SK-N-SH (cell line): Measurements from ENCODE around the gene BCL2A1. TPM values are rescaled to one million over a fixed set of nuclear protein-coding genes. Genes with fewer than 3 reads are reported as not detected.

Source experiments
- CTCF ChIA-PET: fragments of 300-600, 350-600 bp; formaldehyde crosslinking; extraction: SDS; loops from one replicate; lab custom pipeline; 2021; lab: Yijun Ruan, JAX
- POLR2A ChIA-PET: fragments of 350-600 bp; sonication (Branson Sonifier 250); formaldehyde crosslinking; extraction: SDS; loops from one replicate; lab custom pipeline; 2020; ENCODE audit warnings: antibody characterized with exemption, inconsistent platforms; lab: Yijun Ruan, JAX
- DNase-seq: peaks from one replicate; pipeline ENCODE4 v3.0.0; 2012
- H2AFZ ChIP-seq: fragments of 200-600 bp; sonication (generic); 2 replicates; pipeline ENCODE4 v1.8.1; 2016; ENCODE audit warnings: antibody characterized with exemption, mild to moderate bottlenecking, low read depth
- H3F3A ChIP-seq: fragments of 200-600 bp; sonication (generic); replicated peaks from 2 replicates; pipeline ENCODE3; 2016; ENCODE audit warnings: antibody characterized with exemption, mild to moderate bottlenecking; ENCODE audit not compliant: insufficient read depth
- H3K27ac ChIP-seq, 2 experiments: fragments of 200-500 bp in 1 of 2; fragments of 200-600 bp in 1 of 2; sonication (Bioruptor generic) in 1 of 2; sonication (generic), shearing (Covaris generic) in 1 of 2; 2 replicates each; pipeline versions ENCODE4 v1.5.1 to v1.6.1; 2014 to 2016; ENCODE audit warnings: low read depth in 2 of 2, inconsistent platforms in 1 of 2, low read length in 1 of 2, mild to moderate bottlenecking in 1 of 2, mixed read lengths in 1 of 2
- H3K27me3 ChIP-seq: fragments of 200-600 bp; sonication (generic), shearing (Covaris generic); 2 replicates; pipeline ENCODE4 v1.6.1; 2016; ENCODE audit warnings: mixed run types; ENCODE audit not compliant: insufficient read depth
- H3K36me3 ChIP-seq, 2 experiments: fragments of 200-500 bp in 1 of 2; fragments of 200-600 bp in 1 of 2; sonication (Bioruptor generic) in 1 of 2; sonication (generic) in 1 of 2; replicated peaks in 1 of 2; 2 replicates each; pipeline versions ENCODE3 to v1.5.1; 2014 to 2016; ENCODE audit warnings: low read length in 1 of 2, mild to moderate bottlenecking in 1 of 2; ENCODE audit not compliant: insufficient read depth in 2 of 2, control insufficient read depth in 1 of 2
- H3K4me1 ChIP-seq, 2 experiments: fragments of 200-500 bp in 1 of 2; fragments of 200-600 bp in 1 of 2; sonication (Bioruptor generic) in 1 of 2; sonication (generic), shearing (Covaris generic) in 1 of 2; 2 replicates each; pipeline versions ENCODE4 v1.5.1 to v1.6.1; 2014 to 2016; ENCODE audit warnings: low read depth in 1 of 2, low read length in 1 of 2, mixed run types in 1 of 2; ENCODE audit not compliant: insufficient read depth in 2 of 2, control insufficient read depth in 1 of 2
- H3K4me2 ChIP-seq: fragments of 200-600 bp; sonication (generic), shearing (Covaris generic); 2 replicates; pipeline ENCODE4 v1.6.1; 2017; ENCODE audit warnings: mixed run types
- H3K4me3 ChIP-seq, 2 experiments: fragments of 200-500 bp in 1 of 2; fragments of 200-600 bp in 1 of 2; sonication (Bioruptor generic) in 1 of 2; sonication (generic), shearing (Covaris generic) in 1 of 2; 2 replicates each; pipeline versions ENCODE4 v1.5.1 to v1.8.1; 2014 to 2016; ENCODE audit warnings: low read depth in 2 of 2, inconsistent platforms in 1 of 2, low read length in 1 of 2, mild to moderate bottlenecking in 1 of 2, mixed read lengths in 1 of 2, moderate library complexity in 1 of 2
- H3K79me2 ChIP-seq: fragments of 200-600 bp; sonication (generic); 2 replicates; pipeline ENCODE4 v1.8.1; 2017; ENCODE audit warnings: mild to moderate bottlenecking; ENCODE audit not compliant: insufficient read depth
- H3K9ac ChIP-seq: fragments of 200-600 bp; sonication (generic); 2 replicates; pipeline ENCODE4 v1.6.1; 2017; ENCODE audit warnings: mixed run types
- H3K9me2 ChIP-seq: fragments of 200-600 bp; sonication (generic); 2 replicates; pipeline ENCODE4 v1.6.1; 2017; ENCODE audit warnings: mixed run types
- H3K9me3 ChIP-seq: fragments of 200-600 bp; sonication (generic); 2 replicates; pipeline ENCODE4 v1.6.1; 2017; ENCODE audit warnings: mixed run types, mild to moderate bottlenecking, moderate library complexity
- H4K20me1 ChIP-seq: fragments of 200-600 bp; sonication (generic); 2 replicates; pipeline ENCODE4 v1.6.1; 2017; ENCODE audit warnings: mild to moderate bottlenecking, mixed run types; ENCODE audit not compliant: insufficient read depth
- CHD2 ChIP-seq: fragments of 150-350 bp; IDR thresholded peaks from 2 replicates; pipeline ENCODE4 v1.6.1; 2018; ENCODE audit warnings: low read length; ENCODE audit not compliant: partially characterized antibody
- CTCF ChIP-seq: fragments of 200-600 bp; sonication (generic); IDR thresholded peaks from 2 replicates; pipeline ENCODE4 v1.6.1; 2017; ENCODE audit warnings: antibody characterized with exemption, mild to moderate bottlenecking, moderate library complexity
- ELF1 ChIP-seq: IDR thresholded peaks from 2 replicates; pipeline ENCODE4 v1.4.0; 2012
- EP300 ChIP-seq, 2 experiments: IDR thresholded peaks; 2 replicates each; pipeline versions ENCODE4 v1.4.0 to v1.6.1; 2012; ENCODE audit warnings: borderline replicate concordance in 1 of 2, low read depth in 1 of 2, low read length in 1 of 2
- EZH2phosphoT487 ChIP-seq: fragments of 200-600 bp; sonication (generic); IDR thresholded peaks from 2 replicates; pipeline ENCODE4 v1.6.1; 2017; ENCODE audit warnings: low read depth, mixed run types, mild to moderate bottlenecking, antibody characterized with exemption, moderate library complexity, borderline replicate concordance
- FOSL2 ChIP-seq: IDR thresholded peaks from 2 replicates; pipeline ENCODE4 v1.4.0; 2012; ENCODE audit warnings: low read depth, mild to moderate bottlenecking, moderate library complexity, borderline replicate concordance
- FOXJ3 ChIP-seq: sonication (generic); formaldehyde crosslinking; IDR thresholded peaks from 2 replicates; pipeline ENCODE4 v1.5.1; 2020; ENCODE audit warnings: mild to moderate bottlenecking, missing genetic modification reagents
- FOXM1 ChIP-seq: IDR thresholded peaks from 2 replicates; pipeline ENCODE4 v1.4.0; 2012; ENCODE audit warnings: low read depth, mild to moderate bottlenecking
- GATA2 ChIP-seq: sonication (generic); formaldehyde crosslinking; IDR thresholded peaks from 2 replicates; pipeline ENCODE4 v1.5.0; 2020; ENCODE audit warnings: mild to moderate bottlenecking, missing genetic modification reagents
- IRF3 ChIP-seq: fragments of 150-350 bp; IDR thresholded peaks from 2 replicates; pipeline ENCODE4 v1.6.1; 2016; ENCODE audit warnings: mild to moderate bottlenecking, low read depth, low read length
- MAX ChIP-seq: IDR thresholded peaks from 2 replicates; pipeline ENCODE4 v1.4.0; 2012; ENCODE audit warnings: low read depth
- MEF2A ChIP-seq: IDR thresholded peaks from 2 replicates; pipeline ENCODE4 v1.4.0; 2012; ENCODE audit warnings: low read depth, borderline replicate concordance
- MXI1 ChIP-seq: IDR thresholded peaks from 2 replicates; pipeline ENCODE4 v1.6.1; 2012; ENCODE audit warnings: mild to moderate bottlenecking, low read depth, low read length, improper control_type of control experiment
- RCOR1 ChIP-seq: fragments of 150-350 bp; IDR thresholded peaks from 2 replicates; pipeline ENCODE4 v1.6.1; 2017; ENCODE audit warnings: antibody characterized with exemption, low read length
- SMC3 ChIP-seq: IDR thresholded peaks from 2 replicates; pipeline ENCODE4 v1.6.1; 2012; ENCODE audit warnings: low read depth, low read length, improper control_type of control experiment
- TAF1 ChIP-seq: IDR thresholded peaks from 2 replicates; pipeline ENCODE4 v1.6.1; 2012; ENCODE audit warnings: low read depth, mild to moderate bottlenecking, low read length, moderate library complexity, borderline replicate concordance
- USF1 ChIP-seq: IDR thresholded peaks from 2 replicates; pipeline ENCODE4 v1.4.0; 2012; ENCODE audit warnings: low read depth, borderline replicate concordance
- YY1 ChIP-seq: IDR thresholded peaks from 2 replicates; pipeline ENCODE4 v1.4.0; 2012; ENCODE audit warnings: low read depth, mild to moderate bottlenecking
- ZBTB33 ChIP-seq: IDR thresholded peaks from 2 replicates; pipeline ENCODE4 v1.4.0; 2012; ENCODE audit warnings: low read depth, borderline replicate concordance
- WGBS: methylation state at CpG from one replicate; pipeline ENCODE4 v1.1.6; 2017; ENCODE audit warnings: low lambda C conversion rate; 5-methylcytosine and 5-hydroxymethylcytosine counted together
- polyA plus RNA-seq, 3 experiments: library from polyadenylated mRNA; depleted of rRNA; stranded (reverse); fragments of >200 nt; gene quantifications; 2 replicates each; pipeline ENCODE4 v1.2.3, GENCODE V29; 2012

BCL2A1 gene
- polyA plus RNA-seq, 1 of the 3 experiments (the other 2 are of a cell fraction) = 0.08 TPM

GRCh38 chr15:79930516-79930915 is 40.5 kb downstream of the BCL2A1 start:
- Histone ChIP-seq H3K36me3 (no peaks in the 10 kb centered on the region), H3K4me2 (no peak overlapping the region), H3K9me2 (no peaks in the 10 kb centered on the region), H3F3A (no peaks in the 10 kb centered on the region), H3K9ac (no peak overlapping the region), H3K9me3 (no peaks in the 10 kb centered on the region), H2AFZ (no peak overlapping the region), H3K4me3 (no peak overlapping the region), H3K4me1 (no peaks in the 10 kb centered on the region), H3K79me2 (no peaks in the 10 kb centered on the region), H3K27me3 (no peaks in the 10 kb centered on the region), H3K27ac (no peak overlapping the region), H4K20me1 (no peaks in the 10 kb centered on the region)
- CTCF ChIA-PET = interaction anchor here (0.9 kb wide), 1 partner anchor 63 kb away, joined by 3 read pairs; no protein-coding TSS in a partner anchor
- WGBS = 81% methylated on average over 5 of the region's 5 CpGs
- TF ChIP-seq MEF2A (no peak), FOXM1 (no peak), TAF1 (no peak), CHD2 (no peak), IRF3 (no peak), GATA2 (CRISPR knock-in tag) (no peak), USF1 (no peak), MXI1 (no peak)
- POLR2A ChIA-PET = no interaction called here
- DNase-seq = no peak

- Histone ChIP-seq H3F3A (peaks cover 4% of the 10 kb centered on the region), H3K4me1 (no peaks in the 10 kb centered on the region), H3K4me2 (no peak overlapping the region), H3K9me3 (no peaks in the 10 kb centered on the region), H3K27ac (no peak overlapping the region), H3K36me3 (no peaks in the 10 kb centered on the region), H3K27me3 (no peaks in the 10 kb centered on the region), H3K9me2 (no peaks in the 10 kb centered on the region), H3K4me3 (no peak overlapping the region), H3K79me2 (no peaks in the 10 kb centered on the region), H2AFZ (no peak overlapping the region), H4K20me1 (no peaks in the 10 kb centered on the region), H3K9ac (no peak overlapping the region)
- DNase-seq = no peak
- ChIA-PET POLR2A (no interaction called here), CTCF (no interaction called here)
- 65% methylated on average over 2 of the region's 2 CpGs for WGBS
- TF ChIP-seq MAX (no peak), ZBTB33 (no peak), TAF1 (no peak), SMC3 (no peak), EP300 (IDR thresholded peaks at IDR 0.05; ENCODE audit: borderline replicate concordance in 1 of 2, low read depth in 1 of 2, low read length in 1 of 2) (no peak), FOSL2 (no peak), FOXJ3 (no peak), GATA2 (CRISPR knock-in tag) (no peak), CTCF (no peak), RCOR1 (no peak), EZH2phosphoT487 (no peak), YY1 (no peak), ELF1 (no peak)
These were observed 41.6 kb downstream of the BCL2A1 start for GRCh38 chr15:79929412-79929811.
